ENCODE data around the gene OSTM1. TPM values are rescaled to one million over a fixed set of nuclear protein-coding genes. Genes with fewer than 3 reads are reported as not detected.
"Not testable (repeated sequence)": the region's sequence is repeated elsewhere in the genome, so short reads cannot be mapped to it uniquely, and the experiment has no call there.

Gene OSTM1
- polyA plus RNA-seq, 4 donors, result 20.0 to 35.4 (median 28.3) TPM

GRCh38 chr6:108027056-108027455 lies 47.5 kb downstream of the OSTM1 start:
- DNase-seq (ENCODE audit: low read depth in 4 of 4, low spot score in 2 of 4), result no peak

GRCh38 chr6:108024427-108025073 lies 50.0 kb downstream of the OSTM1 start:
- DNase-seq (ENCODE audit: low read depth in 4 of 4, low spot score in 2 of 4), result no peak

GRCh38 chr6:108020472-108021116 lies 53.9 kb downstream of the OSTM1 start:
- no peak for DNase-seq (ENCODE audit: low read depth in 4 of 4, low spot score in 2 of 4)

GRCh38 chr6:108016283-108016682 lies 58.3 kb downstream of the OSTM1 start:
- DNase-seq (ENCODE audit: low read depth in 4 of 4, low spot score in 2 of 4), result not testable (repeated sequence)

- DNase-seq (ENCODE audit: low read depth in 4 of 4, low spot score in 2 of 4), result no peak
Measured at GRCh38 chr6:108013787-108014439, 60.6 kb downstream of the OSTM1 start.

- no peak for DNase-seq (ENCODE audit: low read depth in 4 of 4, low spot score in 2 of 4)
Measured at GRCh38 chr6:108009894-108010293, 64.6 kb downstream of the OSTM1 start.

- DNase-seq (ENCODE audit: low read depth in 4 of 4, low spot score in 2 of 4), result not testable (repeated sequence)
Measured at GRCh38 chr6:108009258-108009657, 65.3 kb downstream of the OSTM1 start.

GRCh38 chr6:108008363-108008762 lies 66.2 kb downstream of the OSTM1 start:
- DNase-seq (ENCODE audit: low read depth in 4 of 4, low spot score in 2 of 4), result no peak

GRCh38 chr6:108005961-108006360 lies 68.6 kb downstream of the OSTM1 start:
- DNase-seq (ENCODE audit: low read depth in 4 of 4, low spot score in 2 of 4), result no peak

- no peak for DNase-seq (ENCODE audit: low read depth in 4 of 4, low spot score in 2 of 4)
Measured at GRCh38 chr6:108004861-108005260, 69.7 kb downstream of the OSTM1 start.

- DNase-seq (ENCODE audit: low read depth in 4 of 4, low spot score in 2 of 4), result no peak
Measured at GRCh38 chr6:108002365-108003221, 71.9 kb downstream of the OSTM1 start.

GRCh38 chr6:108001696-108002231 lies 72.8 kb downstream of the OSTM1 start:
- DNase-seq (ENCODE audit: low read depth in 4 of 4, low spot score in 2 of 4), result no peak

GRCh38 chr6:108000259-108000658 lies 74.3 kb downstream of the OSTM1 start:
- not testable (repeated sequence) for DNase-seq (ENCODE audit: low read depth in 4 of 4, low spot score in 2 of 4)

- DNase-seq (ENCODE audit: low read depth in 4 of 4, low spot score in 2 of 4), result no peak
Measured at GRCh38 chr6:107999341-107999740, 75.2 kb downstream of the OSTM1 start.

- no peak for DNase-seq (ENCODE audit: low read depth in 4 of 4, low spot score in 2 of 4)
Measured at GRCh38 chr6:107991772-107992550, 82.6 kb downstream of the OSTM1 start.

Other genes starting within 250 kb of the OSTM1 start
- 100 to 1,000 TPM in 2 of 4 donors, 10 to 100 TPM in 2; 83.6 to 122 (median 101) TPM for gene SEC63, start 116.5 kb downstream of the OSTM1 start, polyA plus RNA-seq (ENCODE audit: insufficient read length in 4 of 4)
- not detected for gene NR2E1, start 91.3 kb upstream of the OSTM1 start, polyA plus RNA-seq (ENCODE audit: insufficient read length in 4 of 4)
- gene SNX3, start 186.3 kb upstream of the OSTM1 start, polyA plus RNA-seq (ENCODE audit: insufficient read length in 4 of 4), result 100 to 1,000 TPM; 188 to 256 (median 230) TPM
- gene AFG1L, start 220.3 kb upstream of the OSTM1 start, polyA plus RNA-seq (ENCODE audit: insufficient read length in 4 of 4), result 1 to 10 TPM; 7.1 to 8.4 (median 7.8) TPM